Mesodermal cell (in vitro differentiated cells): ENCODE measurements around the gene DAZ3. TPM values are rescaled to one million over a fixed set of nuclear protein-coding genes. Genes with fewer than 3 reads are reported as not detected.
"Not testable (repeated sequence)": the region's sequence is repeated elsewhere in the genome, so short reads cannot be mapped to it uniquely, and the experiment has no call there.

ENCODE experiments used
- H3K27ac ChIP-seq: 2 replicates; pipeline ENCODE4 v1.7.0; 2013; ENCODE audit warnings: mild to moderate bottlenecking, low read depth, low read length, moderate library complexity; ENCODE audit not compliant: severe bottlenecking
- H3K36me3 ChIP-seq: 2 replicates; pipeline ENCODE4 v1.7.1; 2013; ENCODE audit warnings: mild to moderate bottlenecking, low read length, moderate library complexity; ENCODE audit not compliant: control insufficient read depth, insufficient read depth
- H3K4me1 ChIP-seq: one replicate; pipeline ENCODE4 v1.7.1; 2013; ENCODE audit warnings: mild to moderate bottlenecking, low read length; ENCODE audit not compliant: insufficient read depth, control insufficient read depth, poor library complexity, severe bottlenecking
- H3K4me3 ChIP-seq: 2 replicates; pipeline ENCODE4 v1.7.0; 2013; ENCODE audit warnings: low read length, control low read depth, mild to moderate bottlenecking; ENCODE audit not compliant: insufficient read depth, poor library complexity, severe bottlenecking; ENCODE audit errors: extremely low read depth
- H3K9me3 ChIP-seq: 2 replicates; pipeline ENCODE4 v1.7.1; 2013; ENCODE audit warnings: mild to moderate bottlenecking, low read length, moderate library complexity; ENCODE audit not compliant: control insufficient read depth
- WGBS, 2 experiments: methylation state at CpG; one replicate each; pipeline ENCODE4 v1.1.5; 2013; ENCODE audit warnings: missing lambda C conversion rate in 2 of 2; ENCODE audit not compliant: insufficient coverage in 2 of 2; 5-methylcytosine and 5-hydroxymethylcytosine counted together
- polyA plus RNA-seq, 2 experiments: library from polyadenylated mRNA; stranded (reverse); fragments of 50-300 nt; gene quantifications; one replicate each; pipeline ENCODE4 v1.2.3, GENCODE V29; 2013

The DAZ3 gene, protein sequence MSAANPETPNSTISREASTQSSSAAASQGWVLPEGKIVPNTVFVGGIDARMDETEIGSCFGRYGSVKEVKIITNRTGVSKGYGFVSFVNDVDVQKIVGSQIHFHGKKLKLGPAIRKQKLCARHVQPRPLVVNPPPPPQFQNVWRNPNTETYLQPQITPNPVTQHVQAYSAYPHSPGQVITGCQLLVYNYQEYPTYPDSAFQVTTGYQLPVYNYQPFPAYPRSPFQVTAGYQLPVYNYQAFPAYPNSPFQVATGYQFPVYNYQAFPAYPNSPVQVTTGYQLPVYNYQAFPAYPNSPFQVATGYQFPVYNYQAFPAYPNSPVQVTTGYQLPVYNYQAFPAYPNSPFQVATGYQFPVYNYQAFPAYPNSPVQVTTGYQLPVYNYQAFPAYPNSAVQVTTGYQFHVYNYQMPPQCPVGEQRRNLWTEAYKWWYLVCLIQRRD
- polyA plus RNA-seq (2013, experiment 1 of 2), result not detected
- not detected for polyA plus RNA-seq (2013, experiment 2 of 2)

DNA sequence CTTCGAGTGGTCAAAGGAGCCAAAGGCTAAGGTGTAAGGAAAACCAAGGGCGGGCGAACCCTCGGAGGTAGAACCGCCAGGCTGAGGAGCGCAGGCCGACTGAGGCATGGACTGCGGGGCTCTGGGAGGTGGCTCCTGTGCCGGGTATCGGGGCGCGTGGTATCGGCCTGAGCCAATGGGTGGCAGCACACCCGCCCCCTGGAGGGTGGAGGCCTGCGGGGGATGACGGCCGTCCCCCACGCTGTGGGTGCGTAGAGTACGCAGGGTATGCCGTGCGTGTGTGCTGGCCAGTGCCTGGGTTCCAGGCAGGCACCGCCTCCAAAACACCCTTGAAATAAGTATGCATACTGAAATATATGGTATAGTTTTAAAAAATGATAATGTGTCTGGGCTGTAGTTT lies at the start of gene DAZ3:
DAZ3 (minus strand) TSS at position 101 of the 400 bp plus-strand sequence. CDS start 208 bp downstream, outside the sequence.
- no CpG with 5 or more reads among the region's 23 CpGs for WGBS, 2 experiments
- not testable (repeated sequence) for H3K36me3 ChIP-seq, H3K4me3 ChIP-seq, H3K4me1 ChIP-seq, H3K27ac ChIP-seq, H3K9me3 ChIP-seq

DNA sequence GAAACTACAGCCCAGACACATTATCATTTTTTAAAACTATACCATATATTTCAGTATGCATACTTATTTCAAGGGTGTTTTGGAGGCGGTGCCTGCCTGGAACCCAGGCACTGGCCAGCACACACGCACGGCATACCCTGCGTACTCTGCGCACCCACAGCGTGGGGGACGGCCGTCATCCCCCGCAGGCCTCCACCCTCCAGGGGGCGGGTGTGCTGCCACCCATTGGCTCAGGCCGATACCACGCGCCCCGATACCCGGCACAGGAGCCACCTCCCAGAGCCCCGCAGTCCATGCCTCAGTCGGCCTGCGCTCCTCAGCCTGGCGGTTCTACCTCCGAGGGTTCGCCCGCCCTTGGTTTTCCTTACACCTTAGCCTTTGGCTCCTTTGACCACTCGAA lies 20.4 kb upstream of the DAZ3 start, which contains the start of gene DAZ4:
DAZ4 (plus strand) TSS at position 301 of the 400 bp plus-strand sequence. CDS start 208 bp downstream, outside the sequence.
- no CpG with 5 or more reads among the region's 23 CpGs for WGBS, 2 experiments
- H3K27ac ChIP-seq, H3K9me3 ChIP-seq, H3K4me3 ChIP-seq, H3K36me3 ChIP-seq, H3K4me1 ChIP-seq: not testable (repeated sequence)

DNA sequence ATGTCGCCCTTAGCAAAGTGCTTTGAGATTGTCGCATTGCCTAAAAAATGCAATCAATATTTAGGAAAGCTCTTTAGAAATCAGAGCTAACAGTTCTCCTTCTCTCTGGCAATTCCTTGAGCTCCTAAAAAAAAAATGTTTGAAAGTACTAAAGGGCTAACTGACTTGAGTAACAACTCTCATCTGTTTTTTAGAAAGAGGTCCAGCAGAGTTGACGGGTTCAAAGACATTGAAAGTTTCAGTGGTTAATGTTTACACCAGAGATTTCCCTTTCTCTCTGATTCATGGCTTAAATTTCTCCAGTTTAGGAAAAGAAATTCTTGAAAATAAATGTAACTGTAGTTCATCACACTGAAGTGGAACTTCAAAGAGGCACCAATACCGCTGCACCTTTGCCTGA lies 11.9 kb upstream of the DAZ3 start:
- not testable (repeated sequence) for H3K36me3 ChIP-seq, H3K4me1 ChIP-seq, H3K27ac ChIP-seq, H3K9me3 ChIP-seq, H3K4me3 ChIP-seq
- WGBS, 2 experiments, result no CpG with 5 or more reads among the region's 4 CpGs

DNA sequence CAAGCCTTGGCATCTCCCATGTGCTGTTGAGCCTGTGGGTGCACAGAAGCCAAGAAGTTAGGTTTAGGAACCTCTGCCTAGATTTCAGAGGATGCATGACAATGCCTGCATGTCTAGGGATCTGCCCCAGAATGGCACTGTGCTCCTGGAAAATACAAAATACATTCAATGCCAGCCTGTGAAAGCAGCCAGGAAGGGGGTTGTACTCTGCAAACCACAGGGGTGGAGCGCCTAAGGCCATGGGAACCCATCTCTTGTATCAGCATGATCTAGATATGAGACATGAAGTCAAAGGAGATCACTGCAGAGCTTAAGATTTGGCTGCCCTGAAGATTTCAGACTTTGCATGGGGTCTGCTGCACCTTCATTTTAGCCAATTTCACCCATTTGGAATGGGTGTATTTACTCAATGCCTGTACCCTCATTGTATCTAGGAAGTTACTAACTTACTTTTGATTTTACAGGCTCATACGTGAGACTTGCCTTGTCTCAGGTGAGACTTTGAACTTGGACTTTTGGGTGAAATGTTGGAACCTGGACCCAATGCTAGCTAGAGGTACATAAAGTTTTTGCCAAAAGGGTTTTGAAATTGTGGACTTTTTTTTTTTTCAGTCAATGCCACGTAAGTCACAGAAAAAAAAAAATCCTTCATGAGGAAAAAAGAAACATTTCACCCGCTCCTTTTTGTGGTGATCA lies 11.1 kb upstream of the DAZ3 start:
- not testable (repeated sequence) for H3K9me3 ChIP-seq, H3K27ac ChIP-seq, H3K4me1 ChIP-seq, H3K36me3 ChIP-seq, H3K4me3 ChIP-seq
- no CpG with 5 or more reads among the region's 4 CpGs for WGBS, 2 experiments

DNA sequence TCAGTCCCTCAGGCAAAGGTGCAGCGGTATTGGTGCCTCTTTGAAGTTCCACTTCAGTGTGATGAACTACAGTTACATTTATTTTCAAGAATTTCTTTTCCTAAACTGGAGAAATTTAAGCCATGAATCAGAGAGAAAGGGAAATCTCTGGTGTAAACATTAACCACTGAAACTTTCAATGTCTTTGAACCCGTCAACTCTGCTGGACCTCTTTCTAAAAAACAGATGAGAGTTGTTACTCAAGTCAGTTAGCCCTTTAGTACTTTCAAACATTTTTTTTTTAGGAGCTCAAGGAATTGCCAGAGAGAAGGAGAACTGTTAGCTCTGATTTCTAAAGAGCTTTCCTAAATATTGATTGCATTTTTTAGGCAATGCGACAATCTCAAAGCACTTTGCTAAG lies 8.6 kb upstream of the DAZ3 start:
- H3K27ac ChIP-seq, H3K4me1 ChIP-seq, H3K9me3 ChIP-seq, H3K4me3 ChIP-seq, H3K36me3 ChIP-seq: not testable (repeated sequence)
- WGBS, 2 experiments, result no CpG with 5 or more reads among the region's 3 CpGs
